GM06990 (cell line): ENCODE data around the gene CACNA2D3.

Experiments used
- DNase-seq: peaks from one replicate; pipeline ENCODE4 v3.0.0-alpha.2; 2011; ENCODE audit not compliant: insufficient read length; ENCODE audit errors: extremely low read depth
- H3K27me3 ChIP-seq: replicated peaks from 2 replicates; pipeline ENCODE4 v1.6.0; 2011; ENCODE audit warnings: low read length; ENCODE audit not compliant: control insufficient read depth, insufficient read depth
- H3K36me3 ChIP-seq: 2 replicates; pipeline ENCODE4 v1.5.1; 2011; ENCODE audit warnings: low read length; ENCODE audit not compliant: control insufficient read depth, insufficient read depth
- H3K4me3 ChIP-seq: replicated peaks from 2 replicates; pipeline ENCODE4 v1.5.1; 2011; ENCODE audit warnings: low read depth, mild to moderate bottlenecking, control low read depth, low read length
- CTCF ChIP-seq: IDR thresholded peaks from 2 replicates; pipeline ENCODE4 v1.5.1; 2011; ENCODE audit warnings: low read length, control low read depth, mild to moderate bottlenecking, inconsistent platforms; ENCODE audit not compliant: insufficient read depth, poor library complexity, severe bottlenecking

The CACNA2D3 gene

DNA sequence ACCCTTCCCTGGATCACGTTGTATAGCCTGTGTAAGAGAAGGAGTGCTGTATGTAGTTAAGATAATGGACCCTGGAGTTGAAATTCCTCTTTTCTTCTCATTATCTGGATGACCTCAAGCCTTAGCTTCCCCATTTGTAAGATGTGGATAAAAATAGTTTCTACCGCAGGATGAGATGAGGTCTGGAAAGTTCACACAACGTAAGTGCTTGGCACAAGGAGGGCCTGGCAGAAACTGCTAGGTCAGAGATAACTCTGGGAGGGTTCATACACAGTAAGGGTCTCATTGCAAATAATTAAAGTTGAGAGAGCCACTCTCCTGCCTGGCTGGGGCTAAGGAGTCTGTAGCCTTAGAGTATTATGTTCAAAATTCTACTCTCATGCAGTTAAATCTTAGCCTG lies 591.1 kb downstream of the CACNA2D3 start:
- H3K36me3 ChIP-seq, result no peaks in the 10 kb centered on the region
- no peaks in the 10 kb centered on the region for H3K27me3 ChIP-seq
- H3K4me3 ChIP-seq, result no peak overlapping the region
- DNase-seq, result no peak
- no peak for TF ChIP-seq CTCF

GRCh38 chr3:54714035-54714434 lies 591.7 kb downstream of the CACNA2D3 start:
- TF ChIP-seq CTCF, result no peak
- Histone ChIP-seq H3K36me3 (no peaks in the 10 kb centered on the region), H3K27me3 (no peaks in the 10 kb centered on the region), H3K4me3 (no peak overlapping the region)
- DNase-seq, result no peak

DNA sequence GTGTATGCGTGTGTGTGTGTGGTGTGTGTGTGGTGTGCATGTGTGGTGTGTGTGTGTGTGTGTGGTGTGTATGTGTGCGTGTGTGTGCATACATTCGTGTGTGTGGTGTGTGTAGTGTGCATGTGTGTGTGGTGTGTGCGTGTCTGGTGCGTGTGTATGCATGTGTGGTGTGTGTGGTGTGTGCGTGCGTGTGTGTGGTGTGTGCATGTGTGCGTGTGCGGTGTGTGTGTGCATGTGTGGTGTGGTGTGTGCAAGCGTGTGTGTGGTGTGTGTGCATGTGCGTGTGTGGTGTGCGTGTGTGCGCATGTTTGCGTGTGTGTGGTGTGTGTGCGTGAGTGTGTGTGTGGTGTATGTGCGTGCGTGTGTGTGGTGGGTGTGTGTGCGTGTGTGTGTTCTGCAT lies 595.2 kb downstream of the CACNA2D3 start:
- Histone ChIP-seq H3K4me3 (no peak overlapping the region), H3K36me3 (no peaks in the 10 kb centered on the region), H3K27me3 (no peaks in the 10 kb centered on the region)
- no peak for DNase-seq
- no peak for TF ChIP-seq CTCF

- Histone ChIP-seq H3K4me3 (no peak overlapping the region), H3K36me3 (no peaks in the 10 kb centered on the region), H3K27me3 (no peaks in the 10 kb centered on the region)
- no peak for TF ChIP-seq CTCF
- no peak for DNase-seq
Observed at GRCh38 chr3:54719914-54720313, 597.6 kb downstream of the CACNA2D3 start.

GRCh38 chr3:54720604-54721003 lies 598.3 kb downstream of the CACNA2D3 start:
- no peak for TF ChIP-seq CTCF
- H3K27me3 ChIP-seq, result no peaks in the 10 kb centered on the region
- no peaks in the 10 kb centered on the region for H3K36me3 ChIP-seq
- no peak for DNase-seq
- H3K4me3 ChIP-seq, result no peak overlapping the region

DNA sequence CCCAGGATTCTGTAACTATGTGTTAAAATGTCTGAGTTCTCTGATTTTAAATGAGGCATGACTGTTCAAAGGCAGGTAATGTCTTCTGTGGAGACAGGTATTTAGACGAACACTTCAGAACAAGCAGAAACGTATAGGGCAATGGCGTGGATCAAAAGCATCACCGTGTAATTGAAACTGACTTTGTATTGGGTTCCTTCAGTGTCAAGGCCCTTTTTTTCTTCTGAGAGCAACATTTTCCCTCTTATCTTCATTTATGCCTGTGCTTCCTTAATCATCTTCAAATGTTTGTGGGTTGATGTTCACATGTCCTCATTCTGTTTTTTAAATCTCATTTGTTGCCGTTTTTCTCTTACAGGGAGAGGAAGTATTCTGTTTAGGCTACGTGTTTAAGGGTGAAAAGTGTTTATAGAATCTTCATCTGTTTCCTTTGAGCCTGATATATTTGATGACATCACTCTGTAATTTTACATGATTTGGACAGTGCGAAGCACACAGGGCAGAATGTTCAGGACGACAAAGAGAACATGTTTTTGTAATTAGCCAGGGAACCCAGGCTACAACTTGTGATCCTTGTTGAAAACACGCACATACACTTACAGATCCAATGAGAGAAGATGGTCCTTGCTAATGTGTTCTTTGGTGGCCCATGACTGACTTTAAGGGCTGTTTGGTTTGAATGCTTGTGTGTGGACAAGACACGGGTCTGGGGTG lies 609.5 kb downstream of the CACNA2D3 start:
- H3K27me3 ChIP-seq, result no peaks in the 10 kb centered on the region; the same call in 1 of the 2 replicates
- no peak for TF ChIP-seq CTCF
- no peak overlapping the region for H3K4me3 ChIP-seq
- H3K36me3 ChIP-seq, result no peaks in the 10 kb centered on the region
- DNase-seq, result no peak
